Liver (tissue), 9 donors: ENCODE data around the gene UQCC3. TPM values are rescaled to one million over a fixed set of nuclear protein-coding genes. Genes with fewer than 3 reads are reported as not detected.

Source experiments
- DNase-seq: peaks from one replicate; pipeline ENCODE4 v3.0.0-alpha.2; 2017; ENCODE audit warnings: low spot score
- H3K27ac ChIP-seq, 2 donors: one replicate each; pipeline ENCODE4 v1.7.0; 2013; ENCODE audit warnings: inconsistent platforms in 2 of 2, low read length in 2 of 2, control low read depth in 1 of 2, low read depth in 1 of 2, mild to moderate bottlenecking in 1 of 2
- H3K27me3 ChIP-seq, 4 donors: one replicate each; pipeline versions ENCODE4 v1.6.1 to v1.7.0; 2013; ENCODE audit warnings: low read length in 3 of 4, inconsistent platforms in 1 of 4, mild to moderate bottlenecking in 1 of 4, moderate library complexity in 1 of 4; ENCODE audit not compliant: control insufficient read depth in 4 of 4, insufficient read depth in 4 of 4
- H3K36me3 ChIP-seq, 4 donors: one replicate each; pipeline versions ENCODE4 v1.6.1 to v1.7.0; 2013; ENCODE audit warnings: low read length in 3 of 4, mild to moderate bottlenecking in 3 of 4, low read depth in 1 of 4, moderate library complexity in 1 of 4; ENCODE audit not compliant: control insufficient read depth in 4 of 4, insufficient read depth in 3 of 4
- H3K4me1 ChIP-seq, 4 donors: one replicate each; pipeline versions ENCODE4 v1.6.1 to v1.7.0; 2013; ENCODE audit warnings: low read length in 3 of 4, mild to moderate bottlenecking in 3 of 4, moderate library complexity in 1 of 4; ENCODE audit not compliant: control insufficient read depth in 4 of 4, insufficient read depth in 4 of 4
- H3K4me3 ChIP-seq, 3 donors: one replicate each; pipeline versions ENCODE4 v1.6.1 to v1.7.0; 2013; ENCODE audit warnings: low read length in 3 of 3, control low read depth in 1 of 3, low read depth in 1 of 3, mild to moderate bottlenecking in 1 of 3
- H3K9ac ChIP-seq, 2 donors: one replicate each; pipeline ENCODE4 v1.7.0; 2013; ENCODE audit warnings: low read length in 2 of 2, mild to moderate bottlenecking in 2 of 2, moderate library complexity in 2 of 2, control low read depth in 1 of 2, low read depth in 1 of 2
- H3K9me3 ChIP-seq, 4 donors: one replicate each; pipeline versions ENCODE4 v1.6.1 to v1.7.0; 2013; ENCODE audit warnings: low read length in 3 of 4; ENCODE audit not compliant: control insufficient read depth in 4 of 4
- EGR1 ChIP-seq, 2 donors: IDR thresholded peaks; 2 replicates each; pipeline ENCODE4 v1.6.1; 2016 to 2018; ENCODE audit warnings: antibody characterized with exemption in 2 of 2, low read depth in 2 of 2
- FOXA1 ChIP-seq: IDR thresholded peaks from 2 replicates; pipeline ENCODE4 v1.6.1; 2016; ENCODE audit warnings: antibody characterized with exemption
- FOXA2 ChIP-seq: IDR thresholded peaks from 2 replicates; pipeline ENCODE4 v1.6.1; 2016; ENCODE audit warnings: antibody characterized with exemption
- GABPA ChIP-seq, 2 donors: IDR thresholded peaks in 1 of 2; conservative IDR thresholded peaks in 1 of 2; 2 replicates each; pipeline ENCODE4 v1.6.1; 2016; ENCODE audit warnings: antibody characterized with exemption in 2 of 2, mild to moderate bottlenecking in 1 of 2, moderate library complexity in 1 of 2
- HNF4A ChIP-seq, 2 donors: conservative IDR thresholded peaks; 2 replicates each; pipeline ENCODE4 v1.6.1; 2016; ENCODE audit warnings: antibody characterized with exemption in 2 of 2, mild to moderate bottlenecking in 2 of 2
- HNF4G ChIP-seq: IDR thresholded peaks from 2 replicates; pipeline ENCODE4 v1.6.1; 2016; ENCODE audit warnings: antibody characterized with exemption
- JUND ChIP-seq, 2 donors: IDR thresholded peaks; 2 replicates each; pipeline ENCODE4 v1.6.1; 2016; ENCODE audit warnings: antibody characterized with exemption in 2 of 2
- NR2F2 ChIP-seq: IDR thresholded peaks from 2 replicates; pipeline ENCODE4 v1.6.1; 2016; ENCODE audit warnings: antibody characterized with exemption
- RAD21 ChIP-seq, 2 donors: IDR thresholded peaks; 2 replicates each; pipeline ENCODE4 v1.6.1; 2016; ENCODE audit warnings: antibody characterized with exemption in 2 of 2, mild to moderate bottlenecking in 2 of 2
- RXRA ChIP-seq, 2 donors: IDR thresholded peaks; 2 replicates each; pipeline ENCODE4 v1.6.1; 2017 to 2018; ENCODE audit warnings: antibody characterized with exemption in 2 of 2, mild to moderate bottlenecking in 1 of 2
- SP1 ChIP-seq: IDR thresholded peaks from 2 replicates; pipeline ENCODE4 v1.6.1; 2018; ENCODE audit warnings: antibody characterized with exemption, mild to moderate bottlenecking
- TAF1 ChIP-seq: conservative IDR thresholded peaks from 2 replicates; pipeline ENCODE4 v1.6.1; 2016; ENCODE audit warnings: antibody characterized with exemption, mild to moderate bottlenecking
- YY1 ChIP-seq: IDR thresholded peaks from 2 replicates; pipeline ENCODE4 v1.6.1; 2016; ENCODE audit warnings: antibody characterized with exemption, mild to moderate bottlenecking
- WGBS: extraction: QIAGEN DNeasy Blood & Tissue Kit; methylation state at CpG from one replicate; pipeline ENCODE4 v1.1.7; 2013; 5-methylcytosine and 5-hydroxymethylcytosine counted together
- polyA plus RNA-seq, 2 donors: library from polyadenylated mRNA; stranded (reverse) in 1 of 2; unstranded in 1 of 2; fragments of 200-250 nt in 1 of 2; fragments of >200 nt in 1 of 2; fragmentation: Nextera tagmentation in 1 of 2; extraction: Ambion mirVana in 1 of 2; gene quantifications; one replicate each; pipeline versions ENCODE4 v1.2.1 to v1.2.3, GENCODE V29; 2013 to 2015
- total RNA-seq, 2 donors: library from RNA; depleted of rRNA; stranded (reverse); fragments of >200 nt; gene quantifications; one replicate each; pipeline ENCODE4 v1.2.3, GENCODE V29; 2014
- TF ChIP-seq, protein P1 (sequence below): IDR thresholded peaks from 2 replicates; pipeline ENCODE4 v1.6.1; 2016; ENCODE audit warnings: antibody characterized with exemption
- TF ChIP-seq, protein P2 (sequence below): IDR thresholded peaks from 2 replicates; pipeline ENCODE4 v1.6.1; 2016; ENCODE audit warnings: antibody characterized with exemption
- TF ChIP-seq, protein P3 (sequence below): IDR thresholded peaks from 2 replicates; pipeline ENCODE4 v1.6.1; 2016; ENCODE audit warnings: antibody characterized with exemption
- TF ChIP-seq, protein P4 (sequence below): fragments of 150-350 bp; IDR thresholded peaks from 2 replicates; pipeline ENCODE4 v1.5.1; 2017; ENCODE audit warnings: improper control_type of control experiment, low read depth, low read length; ENCODE audit not compliant: missing input control
- TF ChIP-seq, protein P5 (sequence below): IDR thresholded peaks from 2 replicates; pipeline ENCODE4 v1.6.1; 2016; ENCODE audit warnings: antibody characterized with exemption, mild to moderate bottlenecking
- donor health status: healthy.
- donor health status: healthy.
- donor health status: healthy.
- donor health status: healthy.
- donor health status: healthy.

The UQCC3 gene
- total and polyA plus RNA-seq, 4 donors, result 2.9 to 12.2 (median 6.6) TPM

DNA sequence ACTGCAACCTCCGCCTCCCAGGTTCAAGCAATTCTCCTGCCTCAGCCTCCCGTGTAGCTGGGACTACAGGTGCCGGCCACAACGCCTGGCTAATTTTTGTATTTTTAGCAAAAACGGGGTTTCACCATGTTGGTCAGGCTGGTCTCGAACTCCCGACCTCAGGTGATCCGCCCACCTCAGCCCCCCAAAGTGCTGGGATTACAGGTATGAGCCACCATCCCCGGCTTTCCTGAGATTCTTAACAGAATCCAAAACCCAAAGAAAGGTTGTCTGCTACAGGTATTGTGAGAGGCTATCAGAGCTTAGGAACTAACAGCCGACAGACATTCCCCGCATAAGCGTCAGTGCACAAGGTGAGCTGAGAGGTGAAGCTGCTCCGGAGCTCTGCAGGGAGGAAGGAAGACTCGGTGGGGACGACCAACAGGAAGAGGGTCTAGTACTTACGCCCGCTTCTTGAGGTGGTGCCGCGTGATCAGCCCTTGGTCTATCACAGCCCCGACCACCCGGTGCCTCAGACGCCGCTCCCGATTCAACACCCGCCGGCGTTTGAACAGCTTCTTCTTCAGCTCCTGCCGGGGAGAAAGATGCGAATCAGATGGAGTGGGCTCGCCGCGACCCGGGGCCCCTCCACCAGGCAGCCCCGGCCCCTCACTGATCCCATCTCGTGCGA is 6.9 kb upstream of the UQCC3 start:
- peak overlapping the region; percentile 36 to 96 for H3K9ac ChIP-seq
- DNase-seq, result no peak
- H3K27ac ChIP-seq, result peak overlapping the region; percentile 85 to 89
- peaks cover 11 to 28% (median 19%) of the 10 kb centered on the region in 4 donors for H3K4me1 ChIP-seq
- 4% methylated on average over 36 of the region's 36 CpGs for WGBS
- no peaks in the 10 kb centered on the region for H3K9me3 ChIP-seq
- no peaks in the 10 kb centered on the region for H3K27me3 ChIP-seq
- H3K4me3 ChIP-seq, result peak overlapping the region; percentile 82 to 98 (median 88)
- no peak for TF ChIP-seq NR2F2
- TF ChIP-seq, protein P1, sequence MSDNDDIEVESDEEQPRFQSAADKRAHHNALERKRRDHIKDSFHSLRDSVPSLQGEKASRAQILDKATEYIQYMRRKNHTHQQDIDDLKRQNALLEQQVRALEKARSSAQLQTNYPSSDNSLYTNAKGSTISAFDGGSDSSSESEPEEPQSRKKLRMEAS, result no peak
- TF ChIP-seq, protein P2, sequence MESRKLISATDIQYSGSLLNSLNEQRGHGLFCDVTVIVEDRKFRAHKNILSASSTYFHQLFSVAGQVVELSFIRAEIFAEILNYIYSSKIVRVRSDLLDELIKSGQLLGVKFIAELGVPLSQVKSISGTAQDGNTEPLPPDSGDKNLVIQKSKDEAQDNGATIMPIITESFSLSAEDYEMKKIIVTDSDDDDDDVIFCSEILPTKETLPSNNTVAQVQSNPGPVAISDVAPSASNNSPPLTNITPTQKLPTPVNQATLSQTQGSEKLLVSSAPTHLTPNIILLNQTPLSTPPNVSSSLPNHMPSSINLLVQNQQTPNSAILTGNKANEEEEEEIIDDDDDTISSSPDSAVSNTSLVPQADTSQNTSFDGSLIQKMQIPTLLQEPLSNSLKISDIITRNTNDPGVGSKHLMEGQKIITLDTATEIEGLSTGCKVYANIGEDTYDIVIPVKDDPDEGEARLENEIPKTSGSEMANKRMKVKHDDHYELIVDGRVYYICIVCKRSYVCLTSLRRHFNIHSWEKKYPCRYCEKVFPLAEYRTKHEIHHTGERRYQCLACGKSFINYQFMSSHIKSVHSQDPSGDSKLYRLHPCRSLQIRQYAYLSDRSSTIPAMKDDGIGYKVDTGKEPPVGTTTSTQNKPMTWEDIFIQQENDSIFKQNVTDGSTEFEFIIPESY, result no peak
- TF ChIP-seq, protein P3, sequence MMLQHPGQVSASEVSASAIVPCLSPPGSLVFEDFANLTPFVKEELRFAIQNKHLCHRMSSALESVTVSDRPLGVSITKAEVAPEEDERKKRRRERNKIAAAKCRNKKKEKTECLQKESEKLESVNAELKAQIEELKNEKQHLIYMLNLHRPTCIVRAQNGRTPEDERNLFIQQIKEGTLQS, result no peak
- no peak for TF ChIP-seq JUND (IDR thresholded peaks at IDR 0.05)
- no peak for TF ChIP-seq GABPA (IDR thresholded peaks at IDR 0.05 in 1 of 2, conservative IDR thresholded peaks at IDR 0.05 in 1 of 2)
- peaks cover 3 to 10% (median 6%) of the 10 kb centered on the region in 4 donors for H3K36me3 ChIP-seq

DNA sequence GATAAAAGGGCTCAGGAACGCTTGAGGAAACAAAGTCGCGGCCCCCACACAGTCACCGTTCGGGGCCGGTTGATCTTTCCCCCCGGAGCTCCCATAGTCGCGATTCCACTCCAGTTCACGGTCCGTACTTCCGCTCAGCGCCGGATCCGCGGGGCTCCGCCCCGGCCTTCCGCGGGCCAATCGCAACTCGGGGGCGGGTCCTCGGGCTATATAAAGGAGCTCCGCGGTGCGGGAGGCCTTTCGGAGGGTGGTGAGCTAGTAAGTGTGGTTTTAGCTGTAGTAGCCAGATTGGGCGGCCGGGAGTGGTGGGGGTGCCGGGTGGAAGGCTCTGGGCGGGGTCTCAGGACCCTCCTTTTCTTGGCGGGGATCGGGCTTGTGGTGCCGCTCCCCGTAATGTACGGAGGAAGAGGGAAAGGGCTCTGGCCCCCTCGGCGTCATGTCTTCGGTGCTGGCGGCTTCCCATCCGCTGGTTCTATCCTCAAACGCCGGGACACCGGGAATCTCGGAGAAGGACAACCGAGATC is 6.3 kb upstream of the UQCC3 start, which contains the start of the genes C11orf98 and CSKMT:
C11orf98 (minus strand) TSS at position 136 of the 524 bp plus-strand sequence; CDS start at position 95, 41 bp downstream.
CSKMT (plus strand) TSS at position 238 of the 524 bp plus-strand sequence. CDS start 568 bp downstream, outside the sequence.
- peak; percentile 98 for DNase-seq
- Histone ChIP-seq H3K4me1 (peaks cover 11 to 34% (median 25%) of the 10 kb centered on the region in 4 donors), H3K27me3 (no peaks in the 10 kb centered on the region), H3K27ac (peak within 1 kb of the TSS; percentile 85 to 89), H3K4me3 (peak within 1 kb of the TSS; percentile 82 to 98 (median 97)), H3K36me3 (peaks cover 3 to 10% (median 6%) of the 10 kb centered on the region in 4 donors), H3K9me3 (no peaks in the 10 kb centered on the region), H3K9ac (peak within 1 kb of the TSS; percentile 68 to 96)
- TF ChIP-seq FOXA2, result no peak
- TF ChIP-seq FOXA1, result peak; percentile 68
- TF ChIP-seq GABPA (IDR thresholded peaks at IDR 0.05 in 1 of 2, conservative IDR thresholded peaks at IDR 0.05 in 1 of 2), result peak; percentile 60 to 87
- TF ChIP-seq, protein P4, sequence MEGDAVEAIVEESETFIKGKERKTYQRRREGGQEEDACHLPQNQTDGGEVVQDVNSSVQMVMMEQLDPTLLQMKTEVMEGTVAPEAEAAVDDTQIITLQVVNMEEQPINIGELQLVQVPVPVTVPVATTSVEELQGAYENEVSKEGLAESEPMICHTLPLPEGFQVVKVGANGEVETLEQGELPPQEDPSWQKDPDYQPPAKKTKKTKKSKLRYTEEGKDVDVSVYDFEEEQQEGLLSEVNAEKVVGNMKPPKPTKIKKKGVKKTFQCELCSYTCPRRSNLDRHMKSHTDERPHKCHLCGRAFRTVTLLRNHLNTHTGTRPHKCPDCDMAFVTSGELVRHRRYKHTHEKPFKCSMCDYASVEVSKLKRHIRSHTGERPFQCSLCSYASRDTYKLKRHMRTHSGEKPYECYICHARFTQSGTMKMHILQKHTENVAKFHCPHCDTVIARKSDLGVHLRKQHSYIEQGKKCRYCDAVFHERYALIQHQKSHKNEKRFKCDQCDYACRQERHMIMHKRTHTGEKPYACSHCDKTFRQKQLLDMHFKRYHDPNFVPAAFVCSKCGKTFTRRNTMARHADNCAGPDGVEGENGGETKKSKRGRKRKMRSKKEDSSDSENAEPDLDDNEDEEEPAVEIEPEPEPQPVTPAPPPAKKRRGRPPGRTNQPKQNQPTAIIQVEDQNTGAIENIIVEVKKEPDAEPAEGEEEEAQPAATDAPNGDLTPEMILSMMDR, result no peak
- TF ChIP-seq RXRA (IDR thresholded peaks at IDR 0.05), result no peak
- peak; percentile 98 for TF ChIP-seq TAF1
- peak; percentile 28 for TF ChIP-seq NR2F2
- TF ChIP-seq, protein P1, result peak; percentile 22
- peak in 1 of 2 donors; percentile 23 for TF ChIP-seq RAD21 (IDR thresholded peaks at IDR 0.05)
- peak; percentile 86 for TF ChIP-seq YY1
- TF ChIP-seq, protein P2, result peak; percentile 76
- peak; percentile 81 for TF ChIP-seq SP1
- TF ChIP-seq HNF4G, result no peak
- TF ChIP-seq JUND (IDR thresholded peaks at IDR 0.05), result peak in 1 of 2 donors; percentile 34
- peak in 1 of 2 donors; percentile 30 for TF ChIP-seq EGR1 (IDR thresholded peaks at IDR 0.05; ENCODE audit: low read depth in 2 of 2)
- peak in 1 of 2 donors; percentile 23 for TF ChIP-seq HNF4A (conservative IDR thresholded peaks at IDR 0.05)
- TF ChIP-seq, protein P5, sequence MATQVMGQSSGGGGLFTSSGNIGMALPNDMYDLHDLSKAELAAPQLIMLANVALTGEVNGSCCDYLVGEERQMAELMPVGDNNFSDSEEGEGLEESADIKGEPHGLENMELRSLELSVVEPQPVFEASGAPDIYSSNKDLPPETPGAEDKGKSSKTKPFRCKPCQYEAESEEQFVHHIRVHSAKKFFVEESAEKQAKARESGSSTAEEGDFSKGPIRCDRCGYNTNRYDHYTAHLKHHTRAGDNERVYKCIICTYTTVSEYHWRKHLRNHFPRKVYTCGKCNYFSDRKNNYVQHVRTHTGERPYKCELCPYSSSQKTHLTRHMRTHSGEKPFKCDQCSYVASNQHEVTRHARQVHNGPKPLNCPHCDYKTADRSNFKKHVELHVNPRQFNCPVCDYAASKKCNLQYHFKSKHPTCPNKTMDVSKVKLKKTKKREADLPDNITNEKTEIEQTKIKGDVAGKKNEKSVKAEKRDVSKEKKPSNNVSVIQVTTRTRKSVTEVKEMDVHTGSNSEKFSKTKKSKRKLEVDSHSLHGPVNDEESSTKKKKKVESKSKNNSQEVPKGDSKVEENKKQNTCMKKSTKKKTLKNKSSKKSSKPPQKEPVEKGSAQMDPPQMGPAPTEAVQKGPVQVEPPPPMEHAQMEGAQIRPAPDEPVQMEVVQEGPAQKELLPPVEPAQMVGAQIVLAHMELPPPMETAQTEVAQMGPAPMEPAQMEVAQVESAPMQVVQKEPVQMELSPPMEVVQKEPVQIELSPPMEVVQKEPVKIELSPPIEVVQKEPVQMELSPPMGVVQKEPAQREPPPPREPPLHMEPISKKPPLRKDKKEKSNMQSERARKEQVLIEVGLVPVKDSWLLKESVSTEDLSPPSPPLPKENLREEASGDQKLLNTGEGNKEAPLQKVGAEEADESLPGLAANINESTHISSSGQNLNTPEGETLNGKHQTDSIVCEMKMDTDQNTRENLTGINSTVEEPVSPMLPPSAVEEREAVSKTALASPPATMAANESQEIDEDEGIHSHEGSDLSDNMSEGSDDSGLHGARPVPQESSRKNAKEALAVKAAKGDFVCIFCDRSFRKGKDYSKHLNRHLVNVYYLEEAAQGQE, result peak; percentile 96
- TF ChIP-seq, protein P3, result peak; percentile 47
- under 1% methylated on average over 47 of the region's 47 CpGs for WGBS
